PC-9 (cell line): ENCODE data around the gene RTEL1. TPM values are rescaled to one million over a fixed set of nuclear protein-coding genes. Genes with fewer than 3 reads are reported as not detected.

Experiments
- BruUV-seq: library from RNA; stranded (reverse); fragments of 400-500 nt; replicated peaks from 2 replicates; lab custom pipeline; 2021; lab: Mats Ljungman, UMichigan
- CTCF ChIA-PET: fragments of 300-600 bp; sonication (Branson Sonifier 250); formaldehyde crosslinking; loops from one replicate; lab custom pipeline; 2022; ENCODE audit warnings: antibody characterized with exemption; lab: Charles Lee
- POLR2A ChIA-PET: fragments of 300-600 bp; sonication (Branson Sonifier 250); formaldehyde crosslinking; loops from one replicate; lab custom pipeline; 2022; ENCODE audit warnings: antibody characterized with exemption; ENCODE audit not compliant: unreplicated experiment; lab: Charles Lee
- DNase-seq, 2 experiments: peaks; one replicate each; pipeline versions ENCODE4 v3.0.0 to v3.0.0-alpha.2; 2015 to 2022; ENCODE audit warnings: mixed read lengths in 1 of 2
- H2AFZ ChIP-seq: fragments of 200-600 bp; sonication (generic); 2 replicates; pipeline ENCODE4 v1.8.1; 2017; ENCODE audit warnings: antibody characterized with exemption
- H3F3A ChIP-seq: fragments of 200-600 bp; sonication (generic); 2 replicates; pipeline ENCODE4 v1.8.1; 2017; ENCODE audit warnings: antibody characterized with exemption, mild to moderate bottlenecking, low read depth; ENCODE audit not compliant: insufficient read depth
- H3K27ac ChIP-seq: fragments of 200-600 bp; sonication (generic); 2 replicates; pipeline ENCODE4 v1.6.1; 2016; ENCODE audit warnings: mixed run types
- H3K27me3 ChIP-seq: fragments of 200-600 bp; sonication (generic); 2 replicates; pipeline ENCODE4 v1.6.1; 2016; ENCODE audit warnings: low read depth, mixed run types; ENCODE audit not compliant: insufficient read depth
- H3K36me3 ChIP-seq: fragments of 200-600 bp; sonication (generic); 2 replicates; pipeline ENCODE4 v1.6.1; 2016; ENCODE audit warnings: low read depth, mixed run types
- H3K4me1 ChIP-seq: fragments of 200-600 bp; sonication (generic); replicated peaks from 2 replicates; pipeline ENCODE4 v1.6.1; 2016; ENCODE audit warnings: mixed run types; ENCODE audit not compliant: insufficient read depth
- H3K4me2 ChIP-seq: fragments of 200-600 bp; sonication (generic); 2 replicates; pipeline ENCODE4 v1.6.1; 2017; ENCODE audit warnings: mixed run types
- H3K4me3 ChIP-seq: fragments of 200-600 bp; sonication (generic); 2 replicates; pipeline ENCODE4 v1.6.1; 2016; ENCODE audit warnings: mixed run types
- H3K79me2 ChIP-seq: fragments of 200-600 bp; sonication (generic); 2 replicates; pipeline ENCODE4 v1.6.1; 2017; ENCODE audit warnings: low read depth, mixed run types
- H3K9me2 ChIP-seq: fragments of 200-600 bp; sonication (generic); 2 replicates; pipeline ENCODE4 v1.8.1; 2017; ENCODE audit warnings: mild to moderate bottlenecking; ENCODE audit not compliant: insufficient read depth
- H3K9me3 ChIP-seq: fragments of 200-600 bp; sonication (generic); 2 replicates; pipeline ENCODE4 v1.8.1; 2016; ENCODE audit warnings: low read depth; ENCODE audit not compliant: insufficient read depth
- H4K20me1 ChIP-seq: fragments of 200-600 bp; sonication (generic); 2 replicates; pipeline ENCODE4 v1.8.1; 2017; ENCODE audit not compliant: insufficient read depth
- CTCF ChIP-seq: fragments of 200-600 bp; sonication (generic); conservative IDR thresholded peaks from 2 replicates; pipeline ENCODE4 v1.6.1; 2017; ENCODE audit warnings: mixed run types, antibody characterized with exemption, mild to moderate bottlenecking, moderate library complexity
- EZH2 ChIP-seq: fragments of 200-600 bp; sonication (generic); IDR thresholded peaks from 2 replicates; pipeline ENCODE4 v1.8.0; 2017; ENCODE audit warnings: antibody characterized with exemption, low read depth
- intact Hi-C: fragments of 100-400 bp; cut with micrococcal nuclease; formaldehyde crosslinking; loops from one replicate; pipeline ENCODE4 v1.10.0; 2022; ENCODE audit not compliant: unreplicated experiment
- total RNA-seq: library from RNA; stranded (reverse); gene quantifications from 2 replicates; pipeline ENCODE4 v1.2.3, GENCODE V29; 2021

Gene RTEL1
- total RNA-seq, 1 experiment from 2014 or later: 36.0 TPM

GRCh38 chr20:63694584-63695423 is 36.7 kb downstream of the RTEL1 start:
- Histone ChIP-seq H3K4me2 (no peak overlapping the region), H3K79me2 (0 out of 2 replicates have a peak, but pooled peaks cover 2% of the 10 kb centered on the region), H3K4me1 (peaks cover 38% of the 10 kb centered on the region), H3K27ac (no peak overlapping the region), H4K20me1 (0 out of 2 replicates have a peak, but pooled peaks cover 3% of the 10 kb centered on the region), H3F3A (peaks cover 58% of the 10 kb centered on the region), H3K4me3 (no peak overlapping the region), H3K27me3 (no peaks in the 10 kb centered on the region), H2AFZ (no peak overlapping the region), H3K9me3 (no peaks in the 10 kb centered on the region), H3K9me2 (no peaks in the 10 kb centered on the region), H3K36me3 (no peaks in the 10 kb centered on the region)
- peak in 1 of 2 experiments; percentile 23 for DNase-seq
- no TSS peak for BruUV-seq
- CTCF ChIA-PET: interaction anchor here (0.6 kb wide), 1 partner anchor 496 kb away, joined by 9 read pairs; no protein-coding TSS in a partner anchor
- POLR2A ChIA-PET: no interaction called here
- intact Hi-C loops: no loop called here
- TF ChIP-seq CTCF: no peak

- CTCF ChIA-PET: no interaction called here
- Histone ChIP-seq H3K36me3 (no peaks in the 10 kb centered on the region), H3K27ac (no peak overlapping the region), H3K79me2 (0 out of 2 replicates have a peak, but pooled peaks cover 5% of the 10 kb centered on the region), H4K20me1 (0 out of 2 replicates have a peak, but pooled peaks cover 3% of the 10 kb centered on the region), H3K9me3 (no peaks in the 10 kb centered on the region), H3K27me3 (no peaks in the 10 kb centered on the region), H3F3A (peaks cover 63% of the 10 kb centered on the region), H3K4me1 (peaks cover 36% of the 10 kb centered on the region), H3K4me2 (no peak overlapping the region), H3K4me3 (no peak overlapping the region), H2AFZ (no peak overlapping the region), H3K9me2 (no peaks in the 10 kb centered on the region)
- DNase-seq: peak in 1 of 2 experiments; percentile 33
- POLR2A ChIA-PET: interaction anchor here (0.6 to 0.7 kb wide), 2 partner anchors 12 to 14 kb away, joined by 3 read pairs; partner anchors contain the start of genes ARFRP1 and ZGPAT
- BruUV-seq: no TSS peak
- intact Hi-C loops: no loop called here
- TF ChIP-seq CTCF (no peak), EZH2 (no peak)
Observed at GRCh38 chr20:63695424-63696305, 37.6 kb downstream of the RTEL1 start.

- H3K36me3 ChIP-seq: no peaks in the 10 kb centered on the region
- 0 out of 2 replicates have a peak, but pooled peaks cover 3% of the 10 kb centered on the region for H4K20me1 ChIP-seq
- BruUV-seq: no TSS peak
- H3K4me3 ChIP-seq: no peak overlapping the region
- H3K9me3 ChIP-seq: no peaks in the 10 kb centered on the region
- no peak for TF ChIP-seq EZH2
- TF ChIP-seq CTCF: no peak
- peaks cover 63% of the 10 kb centered on the region for H3F3A ChIP-seq
- H3K9me2 ChIP-seq: no peaks in the 10 kb centered on the region
- peak in 1 of 2 experiments; percentile 28 for DNase-seq
- intact Hi-C loops: no loop called here
- no peaks in the 10 kb centered on the region for H3K27me3 ChIP-seq
- H3K4me2 ChIP-seq: no peak overlapping the region
- no peak overlapping the region for H3K27ac ChIP-seq
- POLR2A ChIA-PET: interaction anchor here (0.6 to 0.7 kb wide), 2 partner anchors 12 to 15 kb away, joined by 3 read pairs; partner anchors contain the start of genes ARFRP1 and ZGPAT
- H3K79me2 ChIP-seq: 0 out of 2 replicates have a peak, but pooled peaks cover 5% of the 10 kb centered on the region
- CTCF ChIA-PET: no interaction called here
- no peak overlapping the region for H2AFZ ChIP-seq
- H3K4me1 ChIP-seq: peaks cover 30% of the 10 kb centered on the region
Observed at GRCh38 chr20:63696306-63696627, 38.2 kb downstream of the RTEL1 start.
